NCI-H2196 treated with DMSO at 0.1 percent for 48 hours (cell line): ENCODE results near the gene SUGCT.

Experiments
- DNase-seq: peaks from one replicate; lab custom pipeline; 2025; ENCODE audit not compliant: unreplicated experiment; lab: John Stamatoyannopoulos, UW

The SUGCT gene

DNA sequence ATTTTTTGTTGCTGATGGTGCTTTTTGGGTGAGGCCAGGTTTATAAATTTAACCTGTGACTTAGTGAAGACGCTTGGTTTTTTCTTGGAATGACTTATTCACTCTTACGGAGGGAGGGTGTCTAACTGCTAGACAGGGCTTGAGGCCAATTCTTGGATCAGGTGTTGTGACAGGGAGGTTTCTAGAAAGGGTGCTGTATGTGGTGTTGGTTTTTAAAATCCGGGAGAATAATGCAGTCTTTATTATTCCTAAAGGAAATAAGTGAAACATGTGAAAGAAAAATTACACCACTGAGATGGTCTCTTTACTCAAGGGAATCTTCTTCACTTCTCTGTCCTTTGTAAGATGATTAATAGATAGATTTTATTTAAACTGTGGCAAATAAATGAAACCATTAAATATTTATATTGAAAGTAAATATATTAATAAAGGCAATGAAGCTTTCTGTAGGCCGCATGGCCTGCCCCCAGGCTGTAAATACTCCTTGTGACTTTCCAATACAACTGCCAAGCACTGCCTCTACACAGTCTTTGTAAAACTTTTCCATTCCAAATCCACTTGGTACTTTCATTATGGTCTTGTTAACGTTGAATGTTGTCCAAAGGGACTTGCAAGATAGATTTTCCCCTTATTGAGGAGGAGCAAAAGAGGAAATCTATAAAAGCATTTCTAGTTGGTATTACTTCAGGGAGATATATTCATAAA lies 323.1 kb downstream of the SUGCT start:
- DNase-seq: no peak

DNA sequence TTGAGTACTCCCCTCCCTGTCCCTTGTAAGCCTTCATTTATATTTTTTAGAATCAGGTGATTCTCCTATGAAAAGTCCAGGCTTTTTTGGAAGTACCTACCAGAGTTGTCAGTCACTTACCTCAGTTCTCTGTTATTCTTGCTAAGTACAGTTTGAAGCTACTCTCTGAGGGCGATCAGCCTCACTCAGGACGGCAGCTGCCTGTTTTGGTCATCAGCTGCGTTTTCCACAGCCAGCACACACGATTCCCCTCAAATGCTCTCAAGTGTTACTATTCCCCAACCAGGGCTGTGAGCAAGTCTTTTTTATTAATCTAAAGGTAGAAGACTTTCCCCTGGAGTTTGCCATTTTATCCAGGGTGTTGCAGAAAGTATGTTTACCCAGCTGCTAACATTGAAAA lies 328.6 kb downstream of the SUGCT start:
- DNase-seq: no peak

DNA sequence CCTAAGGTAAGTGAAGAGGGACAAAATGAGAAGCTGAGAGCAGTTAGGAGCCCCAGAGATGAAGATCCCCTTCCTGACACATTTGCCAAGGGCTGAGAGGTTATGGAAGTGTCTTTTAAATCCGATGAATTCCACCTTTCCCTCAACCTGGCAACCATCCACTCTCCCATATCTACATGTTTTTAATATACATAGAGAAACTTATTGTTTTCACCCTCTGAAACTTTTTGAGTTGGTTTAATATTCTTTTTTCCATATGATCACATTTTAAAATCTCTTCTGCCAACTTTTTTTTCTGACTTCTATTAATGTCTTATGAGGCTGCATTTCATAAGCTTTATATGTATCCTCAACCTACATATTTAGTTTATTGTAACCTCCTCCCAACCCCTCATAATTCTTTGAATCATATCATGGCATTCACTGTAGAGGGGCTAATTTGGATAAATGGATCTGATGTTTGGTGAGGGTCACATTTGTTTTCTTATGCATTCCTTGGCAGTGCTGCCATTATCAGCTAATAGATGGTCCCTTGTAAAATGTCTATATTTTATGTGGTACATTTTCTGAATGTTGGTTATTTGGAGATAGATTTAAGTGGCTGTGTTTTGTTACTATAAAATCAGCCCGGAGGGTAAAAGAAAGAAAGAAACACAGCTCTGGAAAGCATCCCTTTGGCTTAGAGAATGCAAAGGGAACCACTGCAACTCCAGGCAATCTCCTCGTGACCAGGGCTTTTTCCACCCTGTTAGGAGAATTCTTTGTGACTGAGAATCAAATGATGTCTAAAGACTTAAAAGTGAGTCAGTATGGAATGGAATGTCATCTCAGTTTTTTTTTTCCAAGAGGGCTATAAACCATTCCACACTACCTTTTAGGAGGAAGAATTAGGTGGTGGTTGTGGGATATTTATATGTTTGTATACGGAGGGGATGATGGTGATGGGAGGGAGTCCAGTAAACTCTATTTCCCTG lies 334.4 kb downstream of the SUGCT start:
- no peak for DNase-seq

GRCh38 chr7:40470091-40470592 lies 335.3 kb downstream of the SUGCT start:
- no peak for DNase-seq

DNA sequence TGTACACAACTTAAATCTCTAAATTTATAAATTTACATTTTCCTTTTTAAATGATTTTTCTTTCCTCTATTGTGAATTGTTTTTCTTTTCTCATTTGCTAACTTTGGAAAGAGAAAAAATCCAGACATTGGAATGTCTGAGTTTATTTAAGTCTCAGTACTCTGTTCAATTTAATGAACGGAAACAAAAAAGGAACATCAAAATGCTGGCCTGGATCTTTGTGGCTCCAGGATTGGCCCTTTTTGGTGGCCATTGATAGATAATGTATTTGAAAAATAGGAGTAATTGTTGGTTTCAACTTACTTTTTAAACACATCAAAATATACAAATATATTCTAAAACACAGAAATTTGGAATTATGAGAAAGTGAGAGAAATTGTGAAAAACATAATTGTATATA lies 336.0 kb downstream of the SUGCT start:
- DNase-seq: no peak

GRCh38 chr7:40471891-40472290 lies 337.1 kb downstream of the SUGCT start:
- DNase-seq: no peak

DNA sequence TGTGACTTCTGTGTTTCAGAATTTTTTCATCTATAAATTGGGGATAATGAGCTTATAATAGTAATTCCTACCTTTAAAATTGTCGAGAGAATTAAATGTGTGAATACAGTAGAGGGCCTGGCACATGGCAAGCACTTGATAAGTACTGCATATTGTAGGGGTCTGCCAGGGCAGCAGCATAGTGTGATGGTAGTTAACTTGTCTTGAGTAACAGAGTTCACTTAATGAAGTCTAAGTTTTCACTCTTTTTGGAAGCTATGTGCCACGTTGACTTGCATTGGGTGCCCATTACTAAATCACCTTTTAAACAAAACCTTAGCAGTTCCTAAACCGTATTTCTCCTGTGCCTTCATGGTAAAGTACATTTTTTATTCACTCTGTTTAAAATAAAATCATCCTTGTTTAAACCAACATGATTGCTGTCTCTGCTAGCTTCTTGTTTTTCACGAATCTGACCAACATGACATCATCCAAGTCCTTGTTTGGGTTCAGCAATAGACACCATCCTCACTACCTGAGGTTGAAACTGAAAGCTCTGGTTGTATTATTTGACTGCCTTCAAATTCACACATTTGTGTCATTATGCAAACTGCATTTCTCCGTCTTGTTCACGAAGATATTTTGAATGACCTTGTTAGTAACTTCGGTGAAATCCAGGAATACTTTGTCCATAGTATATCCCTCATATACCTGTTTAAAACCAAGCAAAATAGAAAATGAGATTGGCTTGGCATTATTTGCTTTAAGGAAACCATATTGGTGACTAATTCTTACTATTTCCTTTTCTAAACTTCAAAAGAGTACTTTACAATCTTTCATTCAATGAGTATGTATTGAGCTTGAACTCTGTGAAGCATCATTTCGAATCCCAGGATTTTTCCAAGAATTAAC lies 340.2 kb downstream of the SUGCT start:
- DNase-seq: no peak

GRCh38 chr7:40475681-40475982 lies 340.8 kb downstream of the SUGCT start:
- DNase-seq: no peak

DNA sequence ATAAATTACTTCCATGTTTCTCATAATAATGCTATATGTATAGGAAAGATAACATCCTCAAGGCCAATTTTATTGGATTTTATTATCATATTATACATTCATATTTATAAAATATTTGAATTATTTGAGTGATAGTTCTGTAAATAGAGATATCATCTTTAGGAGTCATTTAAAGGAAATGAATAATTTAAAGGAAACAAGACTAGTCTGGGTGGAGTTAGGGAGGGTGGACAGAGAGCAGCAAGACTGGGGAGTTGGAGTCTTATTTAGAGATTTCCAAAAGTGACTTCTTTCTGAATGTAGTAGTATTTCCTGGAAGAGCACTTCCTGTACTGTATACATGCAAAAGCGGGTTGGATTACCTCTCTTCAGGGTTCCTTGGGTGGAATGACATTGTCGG lies 342.3 kb downstream of the SUGCT start:
- DNase-seq: no peak

GRCh38 chr7:40482845-40483244 lies 348.0 kb downstream of the SUGCT start:
- no peak for DNase-seq

DNA sequence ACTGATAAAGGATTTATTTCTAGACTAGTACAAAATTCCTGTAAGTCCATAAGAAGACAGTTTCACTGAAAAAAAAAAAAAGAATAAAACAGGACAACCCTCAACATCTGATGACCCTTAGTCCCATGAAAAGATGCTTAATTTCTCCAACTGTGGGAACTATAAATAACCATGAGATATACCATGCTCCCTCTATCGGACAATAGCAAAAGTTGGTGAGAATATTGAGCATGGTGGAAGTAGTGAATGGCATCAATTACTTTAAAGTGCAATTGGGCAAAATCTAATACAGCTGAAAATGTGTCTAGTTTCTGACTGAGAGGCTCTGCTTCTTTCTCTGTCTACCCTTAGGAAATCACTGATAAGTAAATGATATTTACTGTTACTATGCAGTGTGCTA lies 348.8 kb downstream of the SUGCT start:
- DNase-seq: no peak

- no peak for DNase-seq
Observed at GRCh38 chr7:40489844-40490602, 355.2 kb downstream of the SUGCT start.

DNA sequence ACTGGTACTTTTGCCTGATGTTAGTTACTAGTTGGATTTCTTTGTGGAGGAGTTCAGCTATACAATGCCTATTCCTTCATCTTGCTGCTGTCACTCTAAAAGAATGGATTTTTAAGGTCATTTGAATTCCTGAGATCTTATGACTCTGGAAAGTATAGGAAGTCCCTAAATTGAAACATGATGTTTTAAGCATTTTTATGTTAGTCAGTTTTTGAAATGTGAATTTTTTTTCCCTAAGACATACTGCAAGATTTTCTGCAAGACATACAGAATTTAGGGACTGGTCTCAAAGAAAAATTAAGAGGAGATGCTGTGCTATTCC lies 355.8 kb downstream of the SUGCT start:
- DNase-seq: no peak

DNA sequence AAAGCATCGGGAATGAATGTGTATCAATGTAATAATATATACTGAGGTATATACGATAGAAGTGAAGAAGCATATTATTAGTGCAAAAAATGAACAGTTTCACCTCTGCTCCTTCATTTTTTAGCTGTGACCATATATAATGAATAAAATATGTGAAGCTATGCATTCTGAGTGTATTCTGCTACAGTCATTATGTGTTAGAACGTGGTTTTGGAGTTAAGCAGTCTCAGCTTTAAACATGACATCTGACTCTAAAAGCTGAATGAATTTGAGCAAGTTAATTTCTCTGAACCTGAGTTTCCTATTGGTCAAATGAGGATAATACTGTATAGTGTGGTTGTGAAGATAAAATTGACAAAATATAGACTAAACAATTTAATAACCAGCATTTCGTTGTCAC lies 358.1 kb downstream of the SUGCT start:
- DNase-seq: no peak

GRCh38 chr7:40493609-40494051 lies 358.8 kb downstream of the SUGCT start:
- no peak for DNase-seq

- DNase-seq: no peak
Observed at GRCh38 chr7:40498924-40499510, 364.2 kb downstream of the SUGCT start.

DNA sequence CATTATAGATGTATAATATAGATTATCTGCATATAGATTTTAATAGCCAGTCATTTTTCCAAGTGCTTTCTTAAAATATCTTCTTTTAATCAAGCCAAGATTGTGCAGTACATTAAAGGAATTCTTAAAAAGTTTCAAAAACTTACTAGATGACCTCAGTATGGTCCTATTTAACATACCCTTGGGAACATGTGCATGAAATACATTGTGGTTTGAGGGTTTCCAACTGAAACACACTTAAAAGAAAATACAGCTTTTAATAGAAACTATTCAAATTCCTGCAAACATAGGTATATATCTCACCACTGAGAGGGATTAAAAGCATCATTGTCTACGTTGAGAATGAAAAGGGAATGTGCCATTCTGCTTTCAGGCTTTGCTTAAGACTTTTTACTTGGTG lies 364.9 kb downstream of the SUGCT start:
- DNase-seq: no peak

DNA sequence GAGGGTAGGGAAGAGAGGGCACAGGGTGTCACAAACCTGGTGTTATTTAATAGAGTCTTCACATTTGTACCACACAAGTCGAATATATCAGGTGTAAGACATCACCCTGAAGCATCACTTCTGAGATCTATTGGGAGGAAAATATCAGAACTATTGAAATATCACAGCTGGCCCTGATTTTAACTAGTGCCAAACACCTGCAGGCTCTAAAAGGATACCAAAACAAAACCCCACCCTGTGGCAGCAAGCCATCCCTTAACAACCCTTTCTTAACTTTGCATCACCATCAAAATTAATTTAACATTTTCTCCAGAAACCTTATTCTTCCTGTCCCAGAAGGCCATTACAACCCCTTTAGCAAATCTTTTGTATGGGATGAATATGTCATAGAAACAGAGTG lies 365.4 kb downstream of the SUGCT start:
- no peak for DNase-seq

DNA sequence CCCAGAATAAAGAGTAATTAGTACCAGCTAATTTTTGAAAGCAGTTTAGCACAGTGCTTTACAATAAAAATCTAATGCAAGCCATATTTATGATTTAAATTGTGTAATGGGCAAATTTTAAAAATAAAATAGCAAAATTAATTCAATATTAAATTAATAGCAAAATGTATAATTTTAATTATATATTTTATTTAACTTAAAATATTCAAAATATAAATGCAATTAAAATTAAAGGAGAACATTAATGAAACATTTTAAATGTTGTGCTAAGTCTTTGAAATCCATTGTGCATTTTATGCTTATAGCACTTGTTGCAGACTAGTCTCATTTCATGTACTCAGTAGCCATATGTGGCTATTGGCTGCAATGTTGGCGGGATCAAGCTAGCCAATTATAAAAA lies 367.6 kb downstream of the SUGCT start:
- DNase-seq: no peak

- DNase-seq: no peak
Observed at GRCh38 chr7:40506158-40506557, 371.4 kb downstream of the SUGCT start.
